ENCODE results near the gene WNK1. TPM values are rescaled to one million over a fixed set of nuclear protein-coding genes. Genes with fewer than 3 reads are reported as not detected.

Gene WNK1
- total and polyA plus RNA-seq, 2 of the 8 experiments (the other 6 are each of a cell fraction or from before 2014, with no cell fraction given): 88.2 to 157 TPM

- TF ChIP-seq CHD7 (IDR thresholded peaks at IDR 0.05; ENCODE audit: insufficient replicate concordance, low read length) (no peak), ASH2L (IDR thresholded peaks at IDR 0.05; ENCODE audit: low read length) (no peak), CREB1 (IDR thresholded peaks at IDR 0.05) (no peak)
Observed at GRCh38 chr12:725076-725475, 27.3 kb upstream of the WNK1 start (continued).

All from H1 (cell line).